ENCODE results near the gene BBX. TPM values are rescaled to one million over a fixed set of nuclear protein-coding genes. Genes with fewer than 3 reads are reported as not detected.

The BBX gene
- polyA plus RNA-seq, 1 donor from 2014 or later: 23.8 TPM

GRCh38 chr3:107800710-107801109 is 277.9 kb downstream of the BBX start:
- Histone ChIP-seq H3K4me3 (ENCODE audit: low read length) (no peak overlapping the region), H3K9ac (ENCODE audit: low read length) (no peak overlapping the region), H3K79me2 (replicated peaks; ENCODE audit: insufficient read depth, low read length) (no peaks in the 10 kb centered on the region), H3K9me2 (ENCODE audit: insufficient read depth, low read length) (no peaks in the 10 kb centered on the region), H3F3A (ENCODE audit: insufficient read depth, low read length, poor library complexity, severe bottlenecking) (no peaks in the 10 kb centered on the region), H3K27ac (ENCODE audit: low read length) (no peak overlapping the region), H3K36me3 (ENCODE audit: insufficient read depth, low read length) (peaks cover 10% of the 10 kb centered on the region), H3K4me2 (ENCODE audit: low read length) (no peak overlapping the region), H3K27me3 (ENCODE audit: insufficient read depth, low read depth, low read length) (no peaks in the 10 kb centered on the region), H4K20me1 (ENCODE audit: insufficient read depth) (no peaks in the 10 kb centered on the region), H3K9me3 (ENCODE audit: low read length) (no peaks in the 10 kb centered on the region), H2AFZ (ENCODE audit: low read depth, low read length) (no peak overlapping the region)
- TF ChIP-seq TAF1 (IDR thresholded peaks at IDR 0.05; ENCODE audit: low read depth) (no peak), REST (IDR thresholded peaks at IDR 0.05; ENCODE audit: borderline replicate concordance) (no peak), POLR2AphosphoS5 (IDR thresholded peaks at IDR 0.05) (no peak), EP300 (conservative IDR thresholded peaks at IDR 0.05; ENCODE audit: poor library complexity, severe bottlenecking) (no peak), CTCF (IDR thresholded peaks at IDR 0.05; ENCODE audit: poor library complexity, severe bottlenecking) (no peak), SMC3 (conservative IDR thresholded peaks at IDR 0.05; ENCODE audit: poor library complexity) (no peak), MXI1 (conservative IDR thresholded peaks at IDR 0.05; ENCODE audit: poor library complexity, severe bottlenecking) (no peak), RAD21 (conservative IDR thresholded peaks at IDR 0.05) (no peak), EZH2 (IDR thresholded peaks at IDR 0.05; ENCODE audit: borderline replicate concordance, insufficient read depth, low read length, poor library complexity, severe bottlenecking) (no peak)

GRCh38 chr3:107803170-107803569 is 280.4 kb downstream of the BBX start:
- Histone ChIP-seq H3K9me2 (ENCODE audit: insufficient read depth, low read length) (no peaks in the 10 kb centered on the region), H3K36me3 (ENCODE audit: insufficient read depth, low read length) (peaks cover 10% of the 10 kb centered on the region), H3K27me3 (ENCODE audit: insufficient read depth, low read depth, low read length) (no peaks in the 10 kb centered on the region), H3K9me3 (ENCODE audit: low read length) (no peaks in the 10 kb centered on the region), H3K9ac (ENCODE audit: low read length) (no peak overlapping the region), H3K79me2 (replicated peaks; ENCODE audit: insufficient read depth, low read length) (no peaks in the 10 kb centered on the region), H4K20me1 (ENCODE audit: insufficient read depth) (no peaks in the 10 kb centered on the region), H2AFZ (ENCODE audit: low read depth, low read length) (no peak overlapping the region), H3K4me3 (ENCODE audit: low read length) (no peak overlapping the region), H3F3A (ENCODE audit: insufficient read depth, low read length, poor library complexity, severe bottlenecking) (no peaks in the 10 kb centered on the region), H3K27ac (ENCODE audit: low read length) (no peak overlapping the region), H3K4me2 (ENCODE audit: low read length) (no peak overlapping the region)
- TF ChIP-seq EZH2 (IDR thresholded peaks at IDR 0.05; ENCODE audit: borderline replicate concordance, insufficient read depth, low read length, poor library complexity, severe bottlenecking): no peak
- no peak for TF ChIP-seq TAF1 (IDR thresholded peaks at IDR 0.05; ENCODE audit: low read depth)
- TF ChIP-seq CTCF (IDR thresholded peaks at IDR 0.05; ENCODE audit: poor library complexity, severe bottlenecking): no peak
- TF ChIP-seq SMC3 (conservative IDR thresholded peaks at IDR 0.05; ENCODE audit: poor library complexity): no peak
- no peak for TF ChIP-seq REST (IDR thresholded peaks at IDR 0.05; ENCODE audit: borderline replicate concordance)
- TF ChIP-seq RAD21 (conservative IDR thresholded peaks at IDR 0.05): no peak
- TF ChIP-seq POLR2AphosphoS5 (IDR thresholded peaks at IDR 0.05): no peak
- TF ChIP-seq MXI1 (conservative IDR thresholded peaks at IDR 0.05; ENCODE audit: poor library complexity, severe bottlenecking): no peak
- no peak for TF ChIP-seq EP300 (conservative IDR thresholded peaks at IDR 0.05; ENCODE audit: poor library complexity, severe bottlenecking)

Measured in neural cell (in vitro differentiated cells).